OCI-LY3 (cell line): ENCODE data around the gene CTCFL.

Experiments used
- H2AFZ ChIP-seq: fragments of 200-600, 300-600 bp; shearing (Covaris generic); 2 replicates; pipeline ENCODE4 v1.6.0; 2014; ENCODE audit warnings: antibody characterized with exemption, low read depth, low read length
- H3K27ac ChIP-seq: fragments of 200-600, 300-600 bp; sonication (generic); 2 replicates; pipeline ENCODE4 v1.5.1; 2014; ENCODE audit warnings: mild to moderate bottlenecking, low read length, moderate library complexity, mixed read lengths
- H3K27me3 ChIP-seq: fragments of 200-600, 300-600 bp; sonication (generic); 2 replicates; pipeline ENCODE4 v1.6.1; 2014; ENCODE audit warnings: low read depth, low read length, mixed read lengths
- H3K36me3 ChIP-seq: fragments of 200-600, 300-600 bp; sonication (generic); replicated peaks from 2 replicates; pipeline ENCODE3; 2014; ENCODE audit warnings: low read depth, low read length, mixed read lengths
- H3K4me1 ChIP-seq: fragments of 300-600, 200-600 bp; sonication (generic); 2 replicates; pipeline ENCODE4 v1.6.1; 2014; ENCODE audit warnings: low read length, mixed read lengths
- H3K4me2 ChIP-seq: fragments of 200-600, 300-600 bp; sonication (generic); 2 replicates; pipeline ENCODE4 v1.6.1; 2014; ENCODE audit warnings: low read length, mixed read lengths
- H3K4me3 ChIP-seq: fragments of 300-600, 200-600 bp; sonication (generic); 2 replicates; pipeline ENCODE4 v1.5.1; 2014; ENCODE audit warnings: antibody characterized with exemption, mild to moderate bottlenecking, low read length, moderate library complexity
- H3K79me2 ChIP-seq: fragments of 300-600, 200-600 bp; shearing (Covaris generic); 2 replicates; pipeline ENCODE4 v1.6.1; 2014; ENCODE audit warnings: mild to moderate bottlenecking, low read length, mixed read lengths
- H3K9ac ChIP-seq: fragments of 300-600, 200-600 bp; shearing (Covaris generic); 2 replicates; pipeline ENCODE4 v1.6.0; 2014; ENCODE audit warnings: mild to moderate bottlenecking, low read length, moderate library complexity
- H3K9me3 ChIP-seq: fragments of 200-600, 300-600 bp; shearing (Covaris generic); 2 replicates; pipeline ENCODE4 v1.6.1; 2014; ENCODE audit warnings: low read length, mixed read lengths; ENCODE audit not compliant: insufficient read depth
- H4K20me1 ChIP-seq: fragments of 200-600, 300-600 bp; sonication (generic); 2 replicates; pipeline ENCODE4 v1.6.1; 2016; ENCODE audit warnings: low read length, mixed read lengths; ENCODE audit not compliant: insufficient read depth
- CTCF ChIP-seq: fragments of 200-600, 300-600 bp; sonication (generic); IDR thresholded peaks from 2 replicates; pipeline ENCODE4 v1.5.1; 2014; ENCODE audit warnings: antibody characterized with exemption, low read length, low read depth
- EZH2phosphoT487 ChIP-seq: fragments of 200-600 bp; shearing (Covaris generic); IDR thresholded peaks from 2 replicates; pipeline ENCODE4 v1.6.1; 2018; ENCODE audit warnings: antibody characterized with exemption, mixed run types, low read depth

CTCFL gene

GRCh38 chr20:57540890-57541580 lies 16.1 kb upstream of the CTCFL start:
- Histone ChIP-seq H2AFZ (no peak overlapping the region), H3K36me3 (no peaks in the 10 kb centered on the region), H3K79me2 (no peaks in the 10 kb centered on the region), H4K20me1 (no peaks in the 10 kb centered on the region), H3K9me3 (no peaks in the 10 kb centered on the region), H3K4me3 (no peak overlapping the region), H3K27me3 (peaks cover 89% of the 10 kb centered on the region), H3K27ac (no peak overlapping the region), H3K9ac (no peak overlapping the region), H3K4me2 (no peak overlapping the region), H3K4me1 (no peaks in the 10 kb centered on the region)
- TF ChIP-seq EZH2phosphoT487 = no peak
- no peak for TF ChIP-seq CTCF

DNA sequence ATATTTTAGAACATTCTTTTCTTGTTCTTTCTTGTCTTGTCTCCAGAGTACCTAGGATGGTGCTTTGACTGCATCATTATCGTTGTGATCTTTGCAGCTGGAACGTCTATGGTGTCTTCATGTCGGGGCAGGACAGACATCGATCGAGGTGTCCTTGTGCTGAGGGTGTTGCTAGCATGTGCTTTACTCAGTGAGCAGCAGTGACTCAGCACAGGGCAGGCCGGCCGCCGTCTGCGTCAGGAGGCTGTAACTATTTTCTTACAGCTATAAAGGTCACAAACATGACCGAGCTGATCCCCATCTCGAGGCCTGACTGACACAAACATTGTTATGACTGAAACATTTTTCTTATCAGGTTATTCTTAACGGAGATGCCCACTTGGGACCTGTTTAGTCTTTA lies 14.9 kb upstream of the CTCFL start:
- H3K36me3 ChIP-seq = no peaks in the 10 kb centered on the region
- no peaks in the 10 kb centered on the region for H3K79me2 ChIP-seq
- no peak overlapping the region for H3K4me2 ChIP-seq
- H3K4me1 ChIP-seq = no peaks in the 10 kb centered on the region
- peaks cover 89% of the 10 kb centered on the region for H3K27me3 ChIP-seq
- TF ChIP-seq EZH2phosphoT487 (no peak), CTCF (no peak)
- H4K20me1 ChIP-seq = no peaks in the 10 kb centered on the region
- H3K27ac ChIP-seq = no peak overlapping the region
- no peaks in the 10 kb centered on the region for H3K9me3 ChIP-seq
- H3K9ac ChIP-seq = no peak overlapping the region
- H2AFZ ChIP-seq = no peak overlapping the region
- H3K4me3 ChIP-seq = no peak overlapping the region

DNA sequence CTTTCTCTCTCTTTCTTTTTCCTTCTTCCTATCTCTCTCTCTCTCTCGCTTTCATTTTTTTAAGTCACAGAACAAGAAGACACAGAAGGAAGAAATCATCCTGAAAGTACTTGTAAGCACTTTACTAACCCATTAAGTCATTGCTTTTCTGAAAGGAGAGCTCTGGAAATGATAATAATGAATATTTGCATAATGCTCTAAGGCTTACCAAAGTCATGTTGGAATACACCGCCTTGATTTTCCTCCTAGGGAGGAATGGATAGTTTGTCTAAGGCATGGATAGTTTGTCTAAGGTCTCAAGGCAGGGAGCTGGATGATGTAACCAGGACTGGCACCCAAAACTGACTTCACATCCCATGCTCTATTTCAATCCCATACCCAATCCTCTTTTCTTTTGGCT lies 12.9 kb upstream of the CTCFL start:
- H3K4me1 ChIP-seq = no peaks in the 10 kb centered on the region
- H3K9ac ChIP-seq = no peak overlapping the region
- no peaks in the 10 kb centered on the region for H3K36me3 ChIP-seq
- TF ChIP-seq EZH2phosphoT487 = no peak
- no peak for TF ChIP-seq CTCF
- H4K20me1 ChIP-seq = no peaks in the 10 kb centered on the region
- H2AFZ ChIP-seq = no peak overlapping the region
- no peaks in the 10 kb centered on the region for H3K79me2 ChIP-seq
- H3K27ac ChIP-seq = no peak overlapping the region
- no peak overlapping the region for H3K4me2 ChIP-seq
- peaks cover 86% of the 10 kb centered on the region for H3K27me3 ChIP-seq
- H3K4me3 ChIP-seq = no peak overlapping the region
- H3K9me3 ChIP-seq = no peaks in the 10 kb centered on the region

- TF ChIP-seq CTCF (no peak), EZH2phosphoT487 (no peak)
- no peaks in the 10 kb centered on the region for H3K9me3 ChIP-seq
- peaks cover 87% of the 10 kb centered on the region for H3K27me3 ChIP-seq
Observed at GRCh38 chr20:57536771-57537724, 12.1 kb upstream of the CTCFL start.

More at GRCh38 chr20:57536771-57537724, 12.1 kb upstream of the CTCFL start:
- Histone ChIP-seq H2AFZ (no peak overlapping the region), H3K79me2 (no peaks in the 10 kb centered on the region), H3K9ac (no peak overlapping the region), H3K27ac (no peak overlapping the region), H3K4me1 (no peaks in the 10 kb centered on the region), H3K36me3 (no peaks in the 10 kb centered on the region), H3K4me3 (no peak overlapping the region), H4K20me1 (no peaks in the 10 kb centered on the region), H3K4me2 (no peak overlapping the region)
